GM19239 (cell line): ENCODE measurements around the gene CLHC1.
"Not testable (repeated sequence)": the region's sequence is repeated elsewhere in the genome, so short reads cannot be mapped to it uniquely, and the experiment has no call there.

Source experiments
- DNase-seq: peaks from one replicate; pipeline ENCODE4 v3.0.0; 2011; ENCODE audit warnings: low spot score; ENCODE audit not compliant: insufficient read length
- FAIRE-seq: peaks from 2 replicates; lab custom pipeline; 2011; peaks lifted over from hg19 to GRCh38; lab: Jason Lieb, UNC

The CLHC1 gene

DNA sequence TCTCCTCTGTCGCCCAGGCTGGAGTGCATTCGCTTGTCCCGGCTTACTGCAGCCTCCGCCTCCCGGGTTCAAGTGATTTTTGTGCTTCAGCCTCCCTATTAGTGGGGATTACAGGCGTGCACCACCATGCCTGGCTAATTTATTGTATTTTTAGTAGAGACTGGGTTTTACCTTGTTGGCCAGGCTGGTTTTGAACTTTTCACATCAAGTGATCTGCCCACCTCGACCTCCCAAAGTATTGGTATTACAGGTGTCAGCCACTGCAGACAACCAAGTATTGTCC lies 1.5 kb upstream of the CLHC1 start:
- no peak for FAIRE-seq
- no peak for DNase-seq

DNA sequence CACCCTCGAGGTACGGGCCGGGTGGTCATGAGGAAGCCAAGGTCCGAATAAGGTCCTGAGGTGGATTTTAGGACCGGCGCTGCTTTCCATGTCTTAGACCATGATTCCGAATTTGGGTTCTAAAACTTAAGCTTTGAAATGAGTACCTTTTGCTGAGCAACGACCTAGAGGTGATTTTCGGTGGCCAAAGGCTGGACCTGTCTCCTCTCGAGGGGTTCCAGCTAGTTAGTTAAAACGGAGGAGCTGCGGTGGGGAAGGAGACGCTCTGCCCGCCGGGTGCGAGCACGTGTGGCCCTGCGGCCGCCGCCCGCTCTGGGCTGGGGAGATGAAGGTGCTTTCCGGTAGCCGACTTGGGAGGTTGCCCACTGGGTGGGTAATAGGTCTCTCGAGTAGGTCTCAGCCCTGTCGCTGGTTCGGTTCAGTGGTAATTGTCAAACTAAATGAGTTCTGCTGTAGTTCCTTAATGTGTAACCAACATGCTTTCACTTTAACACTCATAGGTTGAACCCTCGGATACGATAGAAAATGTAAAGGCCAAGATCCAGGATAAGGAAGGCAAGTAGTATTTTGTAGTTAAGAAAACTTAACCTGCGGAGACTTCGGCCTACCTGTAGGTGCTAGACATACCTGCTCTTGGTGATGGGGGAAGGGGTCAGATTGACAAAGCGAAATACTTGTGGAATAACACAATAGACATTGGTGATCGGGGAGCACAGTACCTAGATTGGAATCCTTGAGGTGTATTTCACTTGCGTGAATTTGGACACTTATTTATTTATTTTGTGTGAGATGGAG lies 967 bp upstream of the CLHC1 start:
- no peak for FAIRE-seq
- DNase-seq, result no peak

DNA sequence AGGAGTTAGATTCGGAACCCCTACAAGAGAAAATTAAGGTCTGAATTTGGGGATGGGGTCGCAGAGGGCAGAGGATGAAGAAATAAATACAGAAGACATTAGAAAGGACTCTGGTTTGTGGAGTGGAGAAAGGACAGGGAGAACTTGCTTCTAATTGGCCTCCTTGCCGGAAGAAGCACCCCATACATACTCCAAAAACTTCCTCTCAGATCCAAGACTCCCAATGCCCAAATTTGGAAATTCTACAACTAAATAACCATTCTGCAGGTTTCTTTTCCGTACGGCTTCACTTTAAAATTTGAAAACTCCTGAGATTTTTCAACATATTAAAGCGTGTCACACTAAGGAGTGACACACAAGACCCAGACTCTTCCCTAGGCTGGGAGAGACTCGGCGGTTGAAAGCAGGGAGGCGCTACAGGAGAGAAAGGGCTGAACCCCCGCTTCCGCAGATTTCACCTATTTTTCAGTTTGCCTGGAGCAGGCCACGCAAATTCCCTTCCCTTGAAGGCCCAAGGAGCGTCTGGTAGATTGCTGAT lies 478 bp downstream of the CLHC1 start:
- DNase-seq (no peak), FAIRE-seq (no peak)

GRCh38 chr2:55230551-55230950 lies 1.5 kb downstream of the CLHC1 start:
- FAIRE-seq (no peak), DNase-seq (no peak)

DNA sequence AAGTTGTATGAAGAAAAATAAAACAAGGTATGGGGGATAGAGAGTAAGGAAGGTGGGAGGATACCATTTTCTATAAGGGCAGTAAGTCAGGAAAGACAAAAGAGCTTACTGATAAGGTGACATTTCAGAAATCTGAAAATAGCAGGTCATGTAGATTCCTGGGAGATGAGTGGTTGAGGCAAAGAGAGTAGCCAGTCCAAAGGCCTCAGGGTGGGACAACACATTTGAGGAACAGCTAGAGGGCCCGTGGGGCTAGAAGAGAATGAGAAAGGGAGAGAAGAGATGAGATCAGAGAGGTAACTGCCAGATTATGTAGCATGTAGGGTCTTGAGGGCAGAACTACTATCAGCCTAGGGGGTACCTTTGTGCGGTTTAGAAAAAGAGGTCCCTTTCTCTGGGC lies 2.9 kb downstream of the CLHC1 start:
- FAIRE-seq, result no peak
- DNase-seq, result no peak

GRCh38 chr2:55228226-55228563 lies 3.9 kb downstream of the CLHC1 start:
- FAIRE-seq (no peak), DNase-seq (no peak)

- DNase-seq, FAIRE-seq: not testable (repeated sequence)
Measured at GRCh38 chr2:55227437-55228225, 4.5 kb downstream of the CLHC1 start.

DNA sequence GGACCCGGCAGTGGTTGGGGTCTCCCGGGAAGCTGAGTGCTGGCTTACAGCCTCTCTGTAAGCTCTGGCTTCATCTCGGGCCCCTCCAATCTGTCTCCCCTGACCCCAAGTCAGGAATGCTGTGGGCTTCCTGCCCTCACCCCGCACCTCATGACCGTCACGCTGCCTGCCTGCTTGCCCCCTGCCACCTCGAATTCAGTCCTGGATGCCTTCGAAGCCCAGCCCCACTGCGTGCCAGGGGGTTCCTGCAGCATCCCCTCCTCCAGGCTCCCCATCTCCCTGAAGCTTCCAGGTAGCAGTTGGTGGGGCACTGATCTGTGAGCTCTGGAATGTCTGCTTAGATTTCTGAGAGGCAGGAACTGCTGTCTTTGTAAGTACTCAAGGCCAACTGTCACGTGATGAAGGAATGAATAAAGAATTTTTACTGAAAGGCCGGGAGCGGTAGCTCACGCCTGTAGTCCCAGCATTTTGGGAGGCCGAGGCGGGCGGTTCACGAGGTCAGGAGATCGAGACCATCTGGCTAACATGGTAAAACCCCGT lies 6.5 kb downstream of the CLHC1 start:
- FAIRE-seq (no peak), DNase-seq (no peak)

GRCh38 chr2:55224761-55225261 lies 7.3 kb downstream of the CLHC1 start:
- DNase-seq (no peak), FAIRE-seq (no peak)

DNA sequence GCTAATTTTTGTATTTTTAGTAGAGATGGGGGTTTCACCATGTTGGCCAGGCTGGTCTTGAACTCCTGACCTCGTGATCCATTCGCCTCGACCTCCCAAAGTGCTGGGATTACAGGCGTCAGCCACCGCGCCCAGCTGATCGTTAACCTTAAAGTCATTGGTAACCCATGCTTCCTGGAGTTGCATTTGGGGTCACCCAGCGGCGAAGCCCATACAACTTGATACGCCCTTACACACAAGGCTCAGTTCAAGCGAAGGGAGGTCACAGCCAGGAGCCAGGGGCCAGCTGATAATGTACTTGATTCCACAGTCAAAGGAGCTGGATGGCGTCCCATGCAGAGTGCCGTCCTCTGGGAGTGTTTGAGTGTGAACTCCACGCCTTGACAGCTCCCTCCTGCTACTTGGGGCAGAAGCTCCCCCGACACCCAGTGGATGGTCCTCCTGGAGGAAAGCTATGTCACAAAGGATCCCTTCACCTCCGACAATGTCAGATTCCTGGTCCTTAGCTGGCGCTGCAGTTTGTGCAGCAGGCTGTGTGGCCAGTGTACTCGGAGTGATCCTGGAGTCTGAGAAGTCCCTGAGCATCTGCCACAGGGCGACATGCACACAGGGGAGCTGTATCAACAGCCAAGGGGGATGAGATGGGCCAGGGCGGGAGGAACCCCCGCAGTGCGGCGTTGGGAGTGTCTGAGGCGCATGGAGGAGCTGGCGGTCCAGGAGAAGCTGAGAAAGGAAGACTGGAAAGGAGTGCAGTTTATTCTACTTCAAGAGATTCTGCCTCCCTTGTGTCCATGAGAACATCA lies 7.9 kb downstream of the CLHC1 start:
- no peak for DNase-seq
- FAIRE-seq, result peak; percentile 21

DNA sequence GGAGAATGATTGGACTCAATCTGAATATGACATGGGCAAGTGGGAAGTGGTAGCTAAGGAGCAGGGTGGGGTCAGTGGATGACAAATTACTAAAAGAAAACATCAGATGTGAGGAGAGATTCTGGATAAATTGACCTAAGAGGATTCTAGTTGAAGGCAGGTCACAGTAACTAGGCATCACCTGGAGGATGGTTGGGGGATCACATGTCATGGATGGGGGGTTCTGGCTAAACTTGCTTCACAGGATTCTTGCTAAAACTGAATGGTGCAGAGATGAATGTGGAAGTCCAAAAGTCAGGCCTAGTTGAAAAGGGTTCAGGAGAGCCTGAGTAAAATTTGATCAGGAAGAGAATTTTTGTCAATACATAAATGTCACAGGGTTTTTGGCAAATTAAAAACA lies 18.3 kb downstream of the CLHC1 start:
- FAIRE-seq (no peak), DNase-seq (no peak)

DNA sequence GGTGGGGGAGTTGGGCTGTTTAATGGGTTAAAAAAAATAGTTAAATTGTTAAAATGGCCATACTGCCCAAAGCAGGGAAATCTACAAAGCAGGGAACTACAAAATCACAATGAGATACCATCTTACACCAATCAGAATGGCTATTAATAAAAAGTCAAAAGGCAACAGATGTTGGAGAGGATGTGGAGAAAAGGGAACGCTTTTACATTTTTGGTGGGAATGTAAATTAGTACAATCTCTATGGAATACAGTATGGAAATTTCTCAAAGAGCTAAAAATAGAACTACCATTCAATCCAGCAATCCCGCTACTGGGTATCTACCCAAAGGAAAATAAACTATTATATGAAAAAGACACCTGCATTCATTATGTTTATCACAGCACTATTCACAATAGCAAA lies 27.1 kb downstream of the CLHC1 start:
- DNase-seq, result no peak
- FAIRE-seq, result no peak

GRCh38 chr2:55204536-55204935 lies 27.6 kb downstream of the CLHC1 start:
- FAIRE-seq (no peak), DNase-seq (no peak)

- FAIRE-seq (no peak), DNase-seq (no peak)
Measured at GRCh38 chr2:55200416-55200815, 31.7 kb downstream of the CLHC1 start.

DNA sequence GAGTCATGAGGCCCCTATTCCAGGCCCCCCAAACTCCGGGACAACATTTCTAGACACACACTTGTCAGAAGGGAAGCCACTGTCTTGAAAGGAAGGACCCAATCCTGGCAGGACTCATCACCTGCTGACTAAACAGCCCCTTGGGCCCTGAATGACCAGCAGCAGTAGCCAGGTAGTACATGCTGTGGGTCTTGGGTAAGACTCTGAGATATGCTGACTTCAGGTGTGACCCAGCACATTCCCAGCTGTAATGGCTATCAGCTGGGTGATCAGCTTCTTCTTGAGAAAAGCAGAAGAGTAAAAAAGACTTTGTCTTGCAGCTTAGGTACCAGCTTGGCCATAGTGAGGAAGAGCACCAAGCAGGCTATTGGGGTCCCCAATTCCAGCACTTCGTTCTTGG lies 35.6 kb downstream of the CLHC1 start:
- DNase-seq (no peak), FAIRE-seq (no peak)

DNA sequence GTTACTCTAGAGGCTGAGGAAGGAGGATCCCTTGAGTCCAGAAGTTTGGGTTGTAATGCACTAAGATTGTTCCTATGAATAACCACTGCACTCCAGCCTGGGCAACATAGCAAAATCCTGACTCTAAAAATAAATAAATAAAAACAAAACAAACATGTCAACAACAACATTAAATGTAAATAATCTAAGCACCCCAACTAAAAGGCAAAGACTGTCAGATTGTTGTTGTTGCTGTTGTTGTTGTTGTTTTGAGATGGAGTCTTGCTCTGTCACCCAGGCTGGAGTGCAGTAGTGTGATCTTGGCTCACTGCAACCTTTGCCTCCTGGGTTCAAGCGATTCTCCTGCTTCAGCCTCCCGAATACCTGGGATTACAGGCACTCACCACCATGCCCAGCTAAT lies 40.2 kb downstream of the CLHC1 start:
- not testable (repeated sequence) for FAIRE-seq, DNase-seq

DNA sequence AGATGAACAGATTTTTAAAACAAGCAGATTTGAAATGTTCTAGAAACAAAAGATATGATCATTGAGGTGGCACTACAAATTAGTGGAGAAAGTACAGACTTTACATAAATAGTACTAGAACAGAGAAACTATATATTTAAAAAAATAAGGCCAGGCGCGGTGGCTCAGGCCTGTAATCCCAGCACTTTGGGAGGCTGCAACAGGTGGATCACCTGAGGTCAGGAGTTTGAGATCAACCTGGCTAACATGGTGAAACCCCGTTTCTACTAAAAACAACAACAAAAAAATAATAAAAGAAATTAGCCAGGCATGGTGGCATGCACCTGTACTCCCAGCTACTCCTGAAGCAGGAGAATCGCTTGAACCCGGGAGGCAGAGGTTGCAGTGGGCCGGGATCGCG lies 45.3 kb downstream of the CLHC1 start:
- not testable (repeated sequence) for FAIRE-seq, DNase-seq

- FAIRE-seq, result no peak
- DNase-seq, result no peak
Measured at GRCh38 chr2:55180374-55180773, 51.7 kb downstream of the CLHC1 start.

DNA sequence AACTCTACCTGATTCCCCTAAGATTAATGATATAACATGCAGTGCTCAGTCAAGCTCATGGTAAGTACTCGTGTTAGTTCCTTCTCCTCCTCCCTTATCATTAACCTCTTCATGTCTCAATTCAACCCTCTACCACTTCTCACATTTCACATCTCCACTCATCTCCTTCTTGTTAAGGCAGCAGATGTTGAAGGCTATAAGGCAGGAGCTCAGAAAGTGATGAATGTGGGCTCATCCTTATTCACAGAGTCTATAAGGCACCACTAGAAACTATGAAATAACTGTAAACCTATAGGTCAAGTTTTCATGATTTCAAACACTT lies 56.0 kb downstream of the CLHC1 start:
- no peak for DNase-seq
- FAIRE-seq, result no peak

DNA sequence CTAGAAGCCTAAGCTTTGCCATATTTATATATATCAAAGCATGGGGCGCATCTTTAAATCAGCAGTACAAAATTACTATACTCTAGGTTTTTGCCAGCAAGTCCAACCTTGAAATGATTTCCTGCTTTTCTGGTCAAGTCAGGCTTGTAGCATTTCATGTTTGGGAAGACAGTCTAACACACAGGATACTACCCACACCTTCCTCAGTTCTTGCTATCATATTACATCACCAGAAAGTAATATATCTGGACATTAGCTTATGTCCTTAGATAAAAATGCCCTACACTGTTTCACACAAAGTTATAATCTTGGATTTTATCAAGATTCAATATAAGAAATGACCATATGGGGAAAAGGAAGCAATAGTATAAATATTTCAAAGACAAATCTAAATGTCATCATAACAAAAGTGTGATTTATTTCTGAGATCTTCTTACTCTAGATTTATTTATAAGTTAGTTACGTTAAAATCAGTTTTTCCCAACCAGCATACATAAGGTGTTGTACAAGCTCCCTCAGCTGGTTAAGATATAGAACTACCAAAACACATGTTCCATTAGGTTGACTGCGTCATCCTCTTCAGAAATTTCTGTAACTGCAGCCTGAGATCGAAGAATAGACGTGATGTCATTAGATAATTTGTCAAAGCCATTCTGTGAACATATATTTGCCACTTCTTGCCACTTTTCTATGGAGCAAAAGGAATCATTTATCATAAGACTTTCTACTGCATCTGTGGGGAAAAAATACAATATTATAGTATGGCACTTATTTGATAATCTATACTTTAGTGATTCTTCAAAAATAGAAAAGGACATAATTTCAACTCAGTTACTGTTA lies 56.6 kb downstream of the CLHC1 start:
- peak; percentile 70 for FAIRE-seq
- peak; percentile 12 for DNase-seq
